Ascending aorta (tissue), 2 donors: Measurements from ENCODE around the gene ERAL1. TPM values are rescaled to one million over a fixed set of nuclear protein-coding genes. Genes with fewer than 3 reads are reported as not detected.

Experiments
- DNase-seq, 2 donors: peaks; one replicate each; pipeline ENCODE4 v3.0.0-alpha.2; 2019; ENCODE audit warnings: low spot score in 2 of 2
- H3K27ac ChIP-seq, 2 donors: fragments of 200-600 bp; sonication (generic); one replicate each; pipeline ENCODE4 v1.5.1; 2016 to 2017; ENCODE audit warnings: mild to moderate bottlenecking in 1 of 2
- H3K27me3 ChIP-seq: fragments of 200-600 bp; sonication (generic); one replicate; pipeline ENCODE4 v1.5.1; 2017
- H3K36me3 ChIP-seq, 2 donors: fragments of 200-600 bp; sonication (generic); one replicate each; pipeline ENCODE4 v1.5.1; 2016
- H3K4me1 ChIP-seq, 2 donors: fragments of 200-600 bp; sonication (generic); one replicate each; pipeline ENCODE4 v1.5.1; 2016 to 2017; ENCODE audit warnings: mild to moderate bottlenecking in 1 of 2
- H3K4me3 ChIP-seq, 2 donors: fragments of 200-600 bp; sonication (generic); one replicate each; pipeline ENCODE4 v1.5.1; 2016 to 2017; ENCODE audit warnings: mild to moderate bottlenecking in 1 of 2
- H3K9me3 ChIP-seq, 2 donors: fragments of 200-600 bp; sonication (generic); one replicate each; pipeline ENCODE4 v1.5.1; 2016
- CTCF ChIP-seq, 3 experiments: fragments of 200-600 bp in 2 of 3; fragments of 450-650 bp in 1 of 3; sonication (generic) in 2 of 3; IDR thresholded peaks; one replicate each; pipeline ENCODE4 v1.5.1; 2016 to 2019; ENCODE audit warnings: antibody characterized with exemption in 3 of 3, mild to moderate bottlenecking in 1 of 3, moderate library complexity in 1 of 3
- intact Hi-C: fragments of 100-400 bp; cut with DNase I; formaldehyde crosslinking; loops from one replicate; pipeline ENCODE4 v1.15.1; 2023
- total RNA-seq: library from RNA; depleted of rRNA; stranded (reverse); fragments of >200 nt; gene quantifications from one replicate; pipeline ENCODE4 v1.1.0, GENCODE V29; 2016

The ERAL1 gene
- total RNA-seq, 1 donor from 2014 or later, result 5.7 TPM

- DNase-seq, result peak in 1 of 2 donors; percentile 61
- no peaks in the 10 kb centered on the region for H3K27me3 ChIP-seq
- H3K27ac ChIP-seq, result no peak overlapping the region
- no peak for TF ChIP-seq CTCF (IDR thresholded peaks at IDR 0.05)
- intact Hi-C loops, result no loop called here
- peaks cover 3 to 17% of the 10 kb centered on the region in 2 donors for H3K4me1 ChIP-seq
- no peaks in the 10 kb centered on the region for H3K9me3 ChIP-seq
- H3K36me3 ChIP-seq, result peaks cover 46 to 52% of the 10 kb centered on the region in 2 donors
- H3K4me3 ChIP-seq, result no peak overlapping the region
Observed at GRCh38 chr17:28906276-28906675, 51.5 kb downstream of the ERAL1 start.

- no peak overlapping the region for H3K27ac ChIP-seq
- H3K4me3 ChIP-seq, result no peak overlapping the region
- no peak for DNase-seq
- TF ChIP-seq CTCF (IDR thresholded peaks at IDR 0.05), result no peak
- intact Hi-C loops, result loop anchor here (1.0 kb wide), 1 partner anchor 36 kb away; no protein-coding TSS in a partner anchor
- H3K36me3 ChIP-seq, result peaks cover 52 to 57% of the 10 kb centered on the region in 2 donors
- no peaks in the 10 kb centered on the region for H3K27me3 ChIP-seq
- peaks cover 3 to 17% of the 10 kb centered on the region in 2 donors for H3K4me1 ChIP-seq
- no peaks in the 10 kb centered on the region for H3K9me3 ChIP-seq
Observed at GRCh38 chr17:28906706-28907438, 52.1 kb downstream of the ERAL1 start.

DNA sequence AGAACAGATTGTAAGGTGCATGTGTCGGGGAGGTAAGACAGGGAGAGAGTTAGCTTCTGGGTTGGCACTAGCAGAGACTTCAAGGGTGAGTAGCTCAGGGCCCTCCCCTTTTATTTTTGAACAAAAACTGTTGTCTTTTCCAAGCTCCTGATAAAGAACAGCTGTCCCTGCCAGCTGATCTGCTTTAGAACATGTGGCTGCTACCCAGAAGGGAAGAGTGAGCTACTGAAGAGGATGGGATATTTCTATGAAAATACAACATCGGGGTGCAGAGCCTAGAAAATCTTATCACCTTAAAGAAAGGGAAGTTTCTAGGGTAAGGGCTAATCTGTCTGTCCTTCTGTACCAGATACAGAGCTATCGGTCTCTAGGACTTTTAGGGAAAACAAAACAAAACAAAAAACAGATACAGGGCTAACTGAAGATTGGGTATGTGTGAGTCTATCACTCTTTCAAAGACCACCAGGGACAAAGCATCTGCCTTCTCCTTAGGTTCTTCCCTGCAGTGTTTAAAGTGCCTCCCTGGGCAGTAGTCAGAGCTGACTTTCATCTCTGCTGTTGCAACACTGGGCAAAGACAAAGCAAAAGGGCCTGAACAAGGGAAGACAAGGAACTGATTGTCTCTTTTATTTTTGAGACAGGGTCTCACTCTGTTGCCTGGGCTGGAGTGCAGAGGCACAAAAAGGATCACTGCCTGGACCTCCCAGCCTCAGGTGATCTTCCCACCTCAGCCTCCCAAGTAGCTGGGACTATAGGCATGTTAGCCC is 53.1 kb downstream of the ERAL1 start:
- Histone ChIP-seq H3K4me3 (no peak overlapping the region), H3K36me3 (peaks cover 63 to 67% of the 10 kb centered on the region in 2 donors), H3K27ac (peak overlapping the region; percentile 70 to 76), H3K27me3 (no peaks in the 10 kb centered on the region), H3K4me1 (peaks cover 3 to 14% of the 10 kb centered on the region in 2 donors), H3K9me3 (no peaks in the 10 kb centered on the region)
- no peak for DNase-seq
- intact Hi-C loops, result loop anchor here (1.0 kb wide), 1 partner anchor 37 kb away; no protein-coding TSS in a partner anchor
- no peak for TF ChIP-seq CTCF (IDR thresholded peaks at IDR 0.05)

GRCh38 chr17:28908640-28909167 is 53.9 kb downstream of the ERAL1 start:
- H3K4me3 ChIP-seq, result no peak overlapping the region
- peak overlapping the region; percentile 70 to 76 for H3K27ac ChIP-seq
- intact Hi-C loops, result no loop called here
- peaks cover 71 to 75% of the 10 kb centered on the region in 2 donors for H3K36me3 ChIP-seq
- peaks cover 3 to 11% of the 10 kb centered on the region in 2 donors for H3K4me1 ChIP-seq
- H3K9me3 ChIP-seq, result no peaks in the 10 kb centered on the region
- DNase-seq, result peak in 1 of 2 donors; percentile 80
- H3K27me3 ChIP-seq, result no peaks in the 10 kb centered on the region
- TF ChIP-seq CTCF (IDR thresholded peaks at IDR 0.05), result no peak

DNA sequence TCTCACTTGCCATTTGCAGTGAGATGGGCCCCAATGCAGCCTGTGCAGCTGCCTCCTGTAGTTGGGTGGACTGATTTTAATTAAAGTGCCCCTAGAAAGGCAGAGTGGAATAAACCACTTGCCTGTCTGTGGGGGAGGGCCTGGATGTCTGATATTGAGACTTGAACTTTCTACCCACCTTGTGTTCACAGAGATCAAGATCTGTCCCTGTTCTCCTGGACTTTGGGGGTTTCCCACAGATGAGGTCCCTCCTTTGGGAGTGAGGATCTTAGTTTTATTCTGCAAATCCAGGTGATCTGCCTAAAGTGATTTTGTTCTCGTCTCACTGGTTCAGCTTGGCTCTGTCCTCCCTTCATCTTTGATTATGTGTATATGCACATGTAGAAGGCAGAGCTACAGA is 55.7 kb downstream of the ERAL1 start:
- TF ChIP-seq CTCF (IDR thresholded peaks at IDR 0.05), result no peak
- Histone ChIP-seq H3K4me1 (peaks cover 3 to 11% of the 10 kb centered on the region in 2 donors), H3K9me3 (no peaks in the 10 kb centered on the region), H3K36me3 (peaks cover 83 to 92% of the 10 kb centered on the region in 2 donors), H3K27me3 (no peaks in the 10 kb centered on the region), H3K27ac (no peak overlapping the region), H3K4me3 (no peak overlapping the region)
- intact Hi-C loops, result no loop called here
- no peak for DNase-seq

Other genes starting within 250 kb of the ERAL1 start
- gene RSKR, start 240.8 kb upstream of the ERAL1 start, total RNA-seq, result 0.32 TPM
- gene BLTP2, start 209.9 kb upstream of the ERAL1 start, total RNA-seq, result 104 TPM
- 51.9 TPM for gene SDF2, start 193.1 kb upstream of the ERAL1 start, total RNA-seq
- 43.7 TPM for gene SUPT6H, start 192.8 kb upstream of the ERAL1 start, total RNA-seq
- gene PROCA1, start 143.1 kb upstream of the ERAL1 start, total RNA-seq, result 1.6 TPM
- gene RAB34, start 137.1 kb upstream of the ERAL1 start, total RNA-seq, result 172 TPM
- 491 TPM for gene RPL23A, start 135.0 kb upstream of the ERAL1 start, total RNA-seq
- gene TLCD1, start 128.8 kb upstream of the ERAL1 start, total RNA-seq, result not detected
- gene NEK8, start 126.2 kb upstream of the ERAL1 start, total RNA-seq, result 3.2 TPM
- 53.2 TPM for gene TRAF4, start 111.0 kb upstream of the ERAL1 start, total RNA-seq
- gene FAM222B, start 12.2 kb upstream of the ERAL1 start, total RNA-seq, result 30.7 TPM
- gene FLOT2, start 42.7 kb downstream of the ERAL1 start, total RNA-seq, result 72.4 TPM
- 16.5 TPM for gene DHRS13, start 48.1 kb downstream of the ERAL1 start, total RNA-seq
- 35.0 TPM for gene PHF12, start 96.5 kb downstream of the ERAL1 start, total RNA-seq
- gene SEZ6, start 151.0 kb downstream of the ERAL1 start, total RNA-seq, result not detected
- gene PIPOX, start 188.1 kb downstream of the ERAL1 start, total RNA-seq, result not detected